Measurements from ENCODE around the gene CACNA1A.
"Not testable (repeated sequence)": the region's sequence is repeated elsewhere in the genome, so short reads cannot be mapped to it uniquely, and the experiment has no call there.

The CACNA1A gene

DNA sequence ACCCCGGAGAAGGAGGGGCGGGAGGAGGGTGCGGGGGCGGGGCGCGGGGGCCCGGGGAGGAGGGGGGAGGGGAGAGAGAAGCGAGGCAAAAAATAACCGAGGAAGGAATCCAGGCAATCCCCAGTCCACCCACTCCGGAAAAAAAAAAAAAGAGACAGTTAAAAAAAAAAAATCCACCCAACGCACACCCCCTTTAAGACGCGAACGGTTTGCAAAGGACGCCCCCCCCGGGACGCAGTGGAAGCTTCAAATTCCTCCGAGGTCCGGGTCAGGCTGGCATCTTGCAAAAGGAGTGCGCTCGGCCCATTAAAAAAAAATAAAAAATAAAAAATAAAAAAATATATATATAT, at the start of gene CACNA1A:
Gene CACNA1A, minus strand, starts transcription at position 9 of the 350 bp plus-strand sequence. CDS start 255 bp downstream, outside the sequence.
- DNase-seq (ENCODE audit: low read depth, low spot score) = no peak

DNA sequence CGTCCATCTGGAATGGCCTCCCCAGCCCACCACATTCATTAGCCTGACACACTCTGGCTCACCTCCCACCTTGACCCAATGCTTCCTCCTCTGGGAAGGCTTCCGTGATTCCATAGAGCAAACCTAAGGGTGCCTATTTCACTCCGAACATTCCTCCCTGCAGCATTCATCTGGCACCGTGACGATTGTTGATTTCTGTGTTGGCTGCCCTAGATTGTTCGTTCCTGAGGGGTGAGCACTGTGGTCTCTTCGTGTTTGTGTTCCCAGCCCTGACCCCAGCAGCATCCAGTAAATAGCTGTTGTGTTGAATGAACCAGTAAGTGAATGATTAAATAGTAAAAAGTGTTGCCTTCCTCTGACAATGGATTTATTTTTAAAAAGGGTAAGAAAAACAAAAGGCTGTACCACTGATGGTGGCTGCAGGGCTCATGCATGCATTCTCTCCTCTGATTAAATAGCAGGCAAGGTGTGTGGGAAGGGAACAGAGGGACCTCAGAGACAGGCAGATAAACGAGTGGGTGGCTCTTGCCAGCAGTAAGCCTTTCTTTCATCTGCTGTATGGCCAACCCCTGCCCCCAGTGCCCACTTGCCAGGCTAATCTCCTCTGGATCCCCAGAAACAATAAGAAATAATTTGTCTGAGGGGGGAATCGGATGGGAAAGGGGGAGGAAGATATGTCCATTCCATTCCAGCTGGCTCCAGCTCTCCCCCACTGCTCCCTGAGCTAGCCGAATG, 48.4 kb upstream of the CACNA1A start:
- no peak for DNase-seq (ENCODE audit: low read depth, low spot score)

DNA sequence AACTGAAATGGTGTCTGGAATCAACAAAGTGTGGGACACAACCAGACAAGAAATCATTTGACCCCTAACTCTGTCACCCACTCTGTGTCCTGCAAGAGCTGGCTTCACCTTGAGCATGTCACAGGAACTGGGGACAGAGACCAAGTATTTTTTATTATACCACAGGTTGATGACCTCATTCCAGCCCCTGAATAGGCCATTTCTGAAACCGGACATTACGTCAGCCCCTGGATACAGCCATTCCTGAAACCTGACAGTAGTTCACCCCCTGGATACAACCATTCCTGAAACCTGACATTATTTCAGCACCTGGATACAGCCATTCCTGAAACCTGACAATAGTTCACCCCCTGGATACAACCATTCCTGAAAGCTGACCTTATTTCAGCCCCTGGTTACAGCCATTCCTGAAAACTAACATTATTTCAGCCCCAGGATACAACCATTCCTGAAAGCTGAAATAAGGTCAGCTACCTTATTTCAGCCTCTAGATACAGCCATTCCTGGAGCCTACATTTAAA, 47.7 kb upstream of the CACNA1A start:
- no peak for DNase-seq (ENCODE audit: low read depth, low spot score)

DNA sequence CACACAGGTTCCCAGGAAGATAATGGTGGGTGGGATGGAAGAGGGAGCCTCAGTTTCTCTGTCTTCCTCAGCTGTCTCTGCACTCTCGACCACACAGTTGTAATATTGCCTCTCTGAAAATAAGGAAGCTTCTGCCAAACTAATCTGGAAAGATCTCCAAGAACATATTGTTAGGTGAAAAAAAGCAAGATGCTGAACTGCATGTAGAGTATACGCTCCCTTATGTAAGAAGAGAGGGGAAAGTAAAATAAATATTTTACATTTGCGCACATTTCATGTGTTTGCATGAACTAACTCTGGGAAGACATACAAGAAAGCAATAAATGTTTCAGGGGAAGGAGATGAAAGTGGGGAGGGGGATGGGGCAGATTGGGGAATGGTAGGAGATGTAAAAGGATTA, 41.9 kb upstream of the CACNA1A start:
- DNase-seq (ENCODE audit: low read depth, low spot score) = no peak

DNA sequence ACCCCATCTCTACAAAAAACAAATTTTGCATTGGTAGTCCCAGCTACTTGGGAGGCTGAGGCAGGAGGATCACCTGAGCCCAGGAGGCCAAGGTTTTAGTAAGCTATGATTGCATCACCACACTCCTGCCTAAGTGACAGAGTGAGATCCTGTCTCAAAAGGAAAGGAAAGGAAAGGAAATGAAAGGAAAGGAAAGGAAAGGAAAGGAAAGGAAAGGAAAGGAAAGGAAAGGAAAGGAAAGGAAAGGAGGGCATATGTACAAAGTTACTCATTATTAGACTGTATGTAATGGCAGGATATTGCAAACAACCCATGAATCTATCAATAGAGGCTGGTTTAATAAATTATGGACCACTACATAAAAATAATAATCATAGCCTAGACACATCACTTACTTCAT, 40.8 kb upstream of the CACNA1A start:
- DNase-seq (ENCODE audit: low read depth, low spot score) = no peak

DNA sequence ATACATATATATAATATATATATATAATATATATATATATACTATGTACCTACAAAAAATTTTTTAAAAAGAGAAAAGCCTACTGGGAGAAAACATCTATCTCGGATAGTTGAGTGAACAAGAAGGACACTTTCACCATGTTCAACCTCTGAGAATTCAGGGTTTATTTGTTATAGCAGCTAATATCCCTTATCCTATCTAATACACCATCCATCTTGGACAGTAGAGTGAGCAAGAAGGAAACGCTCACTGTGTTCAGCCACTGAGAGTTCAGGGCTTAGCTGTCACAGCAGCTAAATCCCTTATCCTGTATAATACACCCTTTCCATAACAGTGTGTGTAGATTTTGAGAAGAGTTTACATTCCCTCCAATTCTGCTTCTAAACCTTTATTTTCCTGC, 38.1 kb upstream of the CACNA1A start:
- no peak for DNase-seq (ENCODE audit: low read depth, low spot score)

DNA sequence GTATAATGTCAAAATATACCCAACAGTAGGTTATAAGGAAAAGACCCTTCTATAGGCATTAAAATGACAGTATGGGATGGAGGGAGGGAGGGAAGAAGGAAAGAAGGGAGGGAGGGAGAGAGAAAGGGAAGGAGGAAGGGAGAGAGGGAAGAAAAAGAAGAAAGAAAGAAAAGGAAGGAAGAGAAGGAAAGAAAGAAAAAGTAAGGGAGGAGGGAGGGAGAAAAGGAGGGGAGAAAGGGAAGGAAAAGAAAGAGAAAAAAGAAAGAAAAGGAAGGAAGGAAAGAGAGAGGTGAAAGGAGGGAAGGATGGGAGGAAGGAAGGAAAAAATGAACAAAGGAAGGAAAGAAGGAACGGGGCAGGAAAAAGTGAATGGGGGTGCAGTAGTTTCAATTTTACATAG, 35.3 kb upstream of the CACNA1A start:
- no peak for DNase-seq (ENCODE audit: low read depth, low spot score)

DNA sequence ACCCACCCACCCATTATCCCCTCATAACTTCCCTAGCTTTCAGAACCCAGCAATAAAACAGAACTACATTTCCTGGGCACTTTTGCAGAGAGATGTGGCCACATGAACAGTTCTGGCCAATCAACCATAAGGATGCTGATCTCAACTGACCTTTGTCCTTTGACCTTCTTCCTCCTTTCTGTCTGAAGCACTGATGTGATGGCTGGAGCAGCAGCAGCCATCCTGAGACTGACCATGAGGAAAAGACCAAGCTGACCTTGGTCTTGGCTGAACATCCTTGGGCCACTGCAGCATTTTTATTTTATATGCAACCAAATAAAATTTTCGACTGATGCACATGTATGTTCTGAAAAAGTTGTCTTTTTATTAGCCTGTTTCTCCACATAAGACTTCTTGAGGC, 33.1 kb upstream of the CACNA1A start:
- DNase-seq (ENCODE audit: low read depth, low spot score) = no peak

DNA sequence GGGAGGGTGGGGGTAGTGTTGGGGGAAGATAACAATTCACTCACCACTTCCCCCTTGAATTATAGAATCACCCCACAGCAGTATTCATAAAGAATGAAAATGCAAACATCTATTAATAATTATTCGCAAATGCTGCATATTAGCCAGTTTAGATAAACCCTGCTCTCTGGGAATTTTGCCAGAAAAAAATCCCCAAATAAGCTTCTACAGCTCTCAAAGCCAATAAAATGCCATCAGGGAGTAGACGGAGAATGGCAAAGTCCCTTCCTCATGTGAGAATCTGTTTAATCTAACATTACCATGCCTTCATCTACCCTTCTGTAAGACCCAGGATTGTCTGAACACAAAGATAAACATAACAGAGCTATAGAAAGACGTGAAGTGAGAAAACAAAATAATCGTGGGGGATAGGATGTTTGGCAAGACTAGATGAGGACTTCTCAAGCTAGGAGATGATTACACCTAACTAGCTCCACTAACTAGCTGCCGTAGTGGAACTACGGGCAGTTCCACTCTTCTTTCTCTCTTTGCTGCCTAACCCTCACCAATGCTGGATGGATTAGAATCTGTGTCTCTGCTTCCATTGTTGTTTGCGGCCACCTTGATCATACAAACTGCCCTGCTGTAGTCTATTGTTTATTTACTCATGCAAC, 32.4 kb upstream of the CACNA1A start:
- no peak for DNase-seq (ENCODE audit: low read depth, low spot score)

DNA sequence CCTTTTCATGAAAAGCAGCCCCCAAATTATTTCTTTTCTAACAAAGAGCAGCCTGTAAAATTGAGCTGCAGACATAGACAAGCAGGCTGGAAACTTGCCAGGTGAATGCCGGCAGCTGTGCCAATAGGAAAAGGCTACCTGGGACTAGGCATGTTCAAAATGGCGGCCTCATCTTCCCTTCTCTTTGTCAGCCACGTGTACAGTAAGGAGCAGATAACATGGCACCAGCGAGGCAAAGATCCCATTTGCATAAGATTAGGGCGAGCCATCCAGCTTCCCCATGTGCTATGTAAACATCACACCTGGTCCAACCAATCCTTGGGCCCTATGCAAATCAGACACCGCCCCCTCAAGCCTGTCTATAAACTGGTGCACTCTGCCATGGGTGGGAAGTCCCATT, 31.2 kb upstream of the CACNA1A start:
- DNase-seq (ENCODE audit: low read depth, low spot score) = no peak

DNA sequence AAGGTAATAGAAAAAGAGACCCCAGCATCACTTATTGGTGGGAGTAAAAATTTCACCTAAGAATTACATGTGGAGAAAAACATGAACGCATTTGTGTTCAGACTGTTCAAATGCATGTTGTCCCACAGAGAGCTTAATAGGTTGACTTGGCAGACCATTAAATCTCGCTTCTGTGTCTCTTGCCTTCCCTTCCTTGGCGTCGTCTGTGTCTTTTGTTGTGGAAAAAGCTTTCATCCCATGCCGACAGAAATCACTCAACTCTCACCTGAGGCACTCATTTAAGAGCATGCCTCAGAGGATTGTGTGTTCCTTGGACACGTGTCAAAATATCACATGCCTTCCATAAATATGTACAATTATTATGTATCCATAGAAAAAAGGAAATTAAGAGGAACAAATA, 24.4 kb upstream of the CACNA1A start:
- no peak for DNase-seq (ENCODE audit: low read depth, low spot score)

DNA sequence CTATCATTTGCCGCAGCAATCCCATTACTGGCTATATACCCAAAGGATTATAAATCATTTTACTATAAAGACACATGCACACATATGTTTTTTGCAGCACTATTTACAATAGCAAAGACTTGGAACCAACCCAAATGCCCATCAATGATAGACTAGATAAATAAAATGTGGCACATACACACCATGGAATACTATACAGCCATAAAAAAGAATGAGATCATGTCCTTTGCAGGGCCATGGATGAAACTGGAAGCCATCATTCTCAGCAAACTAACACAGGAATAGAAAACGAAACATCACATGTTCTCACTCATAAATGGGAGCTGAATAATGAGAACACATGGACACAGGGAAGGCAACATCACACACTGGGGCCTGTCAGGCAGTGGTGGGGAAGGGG, 23.4 kb upstream of the CACNA1A start:
- DNase-seq (ENCODE audit: low read depth, low spot score) = not testable (repeated sequence)

DNA sequence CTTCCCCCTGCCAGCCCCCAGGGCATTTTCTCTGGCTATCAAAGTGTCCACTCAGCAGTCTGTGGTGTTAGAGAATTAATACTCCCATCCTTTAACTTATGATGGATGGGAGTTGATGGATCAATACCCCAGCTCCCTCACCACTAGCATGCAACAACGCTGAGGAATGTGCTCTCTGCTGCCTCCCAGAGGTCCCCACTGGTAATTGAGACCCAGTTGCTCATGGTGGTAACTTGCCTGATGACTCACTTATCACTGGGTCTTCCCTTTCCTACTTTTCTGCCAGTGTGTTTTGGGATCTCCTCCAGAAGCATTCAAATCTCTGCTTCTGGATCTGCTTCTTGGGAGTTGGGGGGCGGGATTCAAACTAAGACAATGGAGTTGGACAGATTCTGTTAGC, 20.3 kb upstream of the CACNA1A start:
- DNase-seq (ENCODE audit: low read depth, low spot score) = no peak

DNA sequence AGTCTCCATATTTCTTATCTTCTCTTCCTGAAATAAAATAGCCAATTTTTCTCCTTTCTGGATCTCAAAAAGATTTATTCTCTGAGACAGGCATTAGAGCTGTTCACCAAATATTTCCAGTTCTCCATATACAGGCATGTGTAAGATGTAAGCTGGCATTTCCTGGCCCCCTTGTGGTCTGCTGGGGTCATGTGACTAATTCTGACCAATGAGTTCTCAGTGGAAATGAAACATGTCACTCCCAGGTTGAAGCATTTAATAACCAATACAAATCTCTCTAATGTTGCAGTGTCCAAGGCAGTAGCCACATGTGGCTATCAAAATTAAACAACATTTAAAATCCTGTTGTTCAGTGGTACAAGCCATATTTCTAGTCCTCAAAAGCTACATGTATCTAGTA, 14.8 kb upstream of the CACNA1A start:
- no peak for DNase-seq (ENCODE audit: low read depth, low spot score)

DNA sequence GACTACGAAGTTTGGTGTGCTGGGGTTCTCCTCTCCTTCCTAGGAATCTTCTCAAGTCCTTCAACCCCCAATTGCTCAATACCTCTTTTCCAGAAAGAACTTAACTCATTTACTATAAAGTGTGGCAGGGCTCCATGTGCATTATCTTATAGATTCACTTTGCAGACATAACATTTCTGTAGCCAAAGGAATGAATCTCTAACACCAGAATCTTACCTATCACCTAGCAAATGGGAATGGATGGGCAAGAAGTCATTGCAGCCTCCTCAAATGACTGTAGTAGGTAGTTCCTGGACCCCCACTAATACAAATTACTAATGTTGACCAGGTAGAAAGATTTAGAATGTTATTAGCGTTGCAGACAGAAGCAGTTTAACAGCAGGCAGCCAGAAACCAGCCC, 5.7 kb upstream of the CACNA1A start:
- no peak for DNase-seq (ENCODE audit: low read depth, low spot score)

DNA sequence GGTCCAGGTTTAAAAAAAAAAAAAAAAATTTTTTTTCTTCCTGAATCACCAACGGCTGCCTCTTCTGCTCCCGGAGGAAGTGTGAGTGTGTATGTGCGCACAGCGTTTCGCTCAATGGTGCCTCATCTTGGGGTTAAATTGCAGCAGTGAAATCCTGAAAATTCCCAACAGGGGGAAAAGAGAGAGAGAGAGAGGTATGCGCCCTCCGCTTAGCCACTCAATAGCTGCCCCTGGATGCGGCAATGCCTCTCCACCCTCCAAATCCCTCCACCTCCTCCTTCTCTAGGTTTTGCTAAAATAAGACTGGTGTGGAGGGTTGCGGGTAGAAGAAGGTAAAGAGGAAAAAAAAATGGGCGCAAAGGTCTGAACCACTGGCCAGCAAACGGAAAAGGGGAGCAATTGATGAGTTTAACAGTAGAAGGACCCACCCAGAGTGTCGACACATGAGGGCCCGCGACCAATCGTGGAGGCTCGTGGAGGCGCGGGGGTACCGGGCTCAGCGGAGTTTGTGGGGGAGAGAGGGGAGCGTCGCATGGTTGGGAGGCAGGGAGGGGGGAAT, 853 bp upstream of the CACNA1A start:
- DNase-seq (ENCODE audit: low read depth, low spot score) = no peak

DNA sequence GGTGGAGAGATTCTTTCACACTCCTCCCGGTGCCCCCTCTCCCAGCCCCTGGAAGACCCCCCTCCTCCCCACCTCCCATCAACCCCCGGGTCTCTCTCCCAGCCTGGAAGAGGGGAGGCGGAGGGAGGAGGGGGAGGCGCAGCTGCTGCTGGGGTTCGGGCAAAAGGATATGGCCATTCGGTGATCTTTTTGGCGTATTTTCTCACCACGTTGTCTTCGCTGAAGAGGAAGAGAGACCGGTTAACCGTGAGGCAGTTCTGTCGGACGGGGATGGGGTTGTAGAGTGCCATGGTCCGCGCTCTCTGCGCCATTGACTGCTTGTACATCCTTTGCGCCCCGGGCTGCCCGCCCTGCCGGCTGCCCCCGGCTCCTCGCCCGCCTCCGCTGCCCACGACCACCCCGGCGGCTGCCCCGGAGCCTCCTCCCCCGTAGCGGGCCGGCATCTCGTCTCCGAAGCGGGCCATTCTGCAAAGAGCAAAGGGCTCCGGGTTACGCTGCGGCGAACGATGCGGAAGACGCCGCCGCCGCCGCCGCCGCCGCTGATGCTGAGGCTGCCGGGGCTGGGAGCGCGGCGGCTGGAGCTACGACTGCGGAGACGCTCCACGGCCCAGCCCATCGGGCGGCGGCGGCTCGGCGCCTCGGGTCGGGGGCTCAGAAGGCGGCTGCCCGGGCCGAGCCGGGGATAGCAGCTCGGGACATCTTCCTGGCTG, 363 bp downstream of the CACNA1A start:
- DNase-seq (ENCODE audit: low read depth, low spot score) = no peak

DNA sequence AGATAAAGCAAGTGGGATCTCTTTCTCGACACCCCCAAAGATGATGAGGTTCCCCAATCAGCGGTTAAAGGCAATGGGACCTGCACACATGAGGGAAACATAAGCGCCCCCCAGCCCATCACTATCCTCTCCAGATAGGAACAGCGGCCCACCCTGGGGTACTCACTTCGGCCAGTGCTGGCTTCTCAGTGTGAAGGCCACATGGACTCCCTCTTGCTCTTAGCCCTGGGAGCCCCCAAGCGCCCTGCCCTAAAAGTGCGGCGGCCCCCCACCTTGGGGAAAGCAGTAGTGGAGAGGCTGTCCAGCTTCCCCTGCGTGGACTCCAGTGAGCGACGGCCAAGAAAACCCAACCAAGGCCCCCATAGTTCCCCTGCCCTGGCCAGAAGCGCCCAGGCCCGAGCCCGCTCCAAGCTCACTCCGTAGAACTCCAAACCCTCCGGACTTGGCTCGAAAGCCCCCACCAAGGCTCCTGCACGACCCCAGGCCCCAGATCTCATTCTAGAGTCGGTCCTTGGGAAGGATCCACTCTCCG, 1.0 kb downstream of the CACNA1A start:
- no peak for DNase-seq (ENCODE audit: low read depth, low spot score)

DNA sequence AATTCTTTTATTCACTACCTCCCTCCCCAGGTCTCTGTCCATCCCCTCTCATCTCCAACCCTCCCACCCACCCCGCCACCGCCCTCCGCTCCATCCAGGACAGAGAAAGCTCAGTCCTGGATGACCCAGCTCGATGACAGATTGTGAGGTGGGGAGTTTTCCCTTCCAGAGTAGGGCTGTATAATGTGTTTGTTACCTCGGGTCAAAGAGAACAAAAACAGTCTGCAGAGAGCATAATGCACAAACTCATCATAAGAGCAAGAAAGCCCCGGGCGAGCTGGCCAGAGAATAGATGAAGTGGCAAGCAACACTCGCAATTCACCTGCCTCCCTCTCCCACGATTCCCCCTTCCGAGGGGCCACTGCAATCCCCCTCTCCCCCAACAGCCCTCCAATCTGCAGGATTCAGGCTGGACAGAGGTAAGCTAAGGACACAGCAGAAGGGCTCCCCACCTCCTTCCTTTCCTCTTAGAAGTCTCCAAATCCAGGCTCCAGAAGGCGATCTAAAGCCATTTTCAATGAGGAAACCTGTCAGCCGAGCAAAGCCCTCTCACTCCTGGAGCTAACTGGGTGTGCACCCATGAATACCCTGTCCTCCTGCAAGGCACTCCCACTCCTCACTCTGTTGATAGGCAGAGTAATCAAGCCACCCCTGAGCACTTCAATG, 2.6 kb downstream of the CACNA1A start:
- DNase-seq (ENCODE audit: low read depth, low spot score) = no peak

DNA sequence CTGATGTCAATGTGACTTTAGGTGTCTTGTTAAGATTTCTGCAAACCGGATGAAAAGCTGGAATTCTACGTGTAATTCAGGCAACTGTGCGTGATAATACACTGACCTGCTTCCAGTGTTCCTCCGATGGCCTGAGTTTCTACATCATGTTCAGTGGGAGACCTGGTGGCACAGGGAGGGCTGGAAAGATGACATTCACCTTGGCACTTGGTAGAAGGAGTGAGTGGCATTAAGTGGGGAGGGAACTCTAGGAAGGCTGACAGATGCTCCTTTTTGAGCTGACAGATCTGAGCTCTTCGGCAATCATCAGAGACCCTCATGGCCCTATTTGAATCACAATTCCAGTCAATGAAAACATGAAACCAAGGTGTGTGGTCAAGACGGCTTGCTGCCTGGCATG, 4.0 kb downstream of the CACNA1A start:
- no peak for DNase-seq (ENCODE audit: low read depth, low spot score)

DNA sequence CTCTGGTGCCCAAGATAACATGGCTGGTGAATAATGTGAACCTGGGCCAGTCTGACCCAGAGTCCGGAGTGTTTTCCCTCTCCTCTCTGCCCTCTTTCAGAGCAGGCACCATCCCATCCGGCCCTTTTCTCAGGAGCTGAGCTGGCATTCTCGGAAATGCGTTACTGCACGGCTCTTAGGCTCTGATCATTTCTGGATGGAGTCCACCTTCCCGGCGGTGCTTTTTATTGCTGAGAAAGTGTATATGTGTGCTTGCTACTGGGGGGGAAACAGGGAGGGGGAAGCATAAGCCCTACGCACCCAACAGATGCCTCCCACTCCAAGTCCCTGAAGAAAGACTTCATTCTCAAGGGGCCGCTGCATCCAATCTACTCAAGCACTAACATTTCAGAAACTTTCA, 6.6 kb downstream of the CACNA1A start:
- no peak for DNase-seq (ENCODE audit: low read depth, low spot score)

All from activated naive CD8-positive, alpha-beta T cell treated with anti-CD3 and anti-CD28 coated beads, Interleukin-2, amount 50 U/mL, for 16 hours (primary cell).